GM18861 (cell line): ENCODE measurements around the gene ITGA5.

Experiments
- ATAC-seq: cut with Tn5 transposase; IDR thresholded peaks from one replicate; pipeline ENCODE4 v1.9.1; 2021; ENCODE audit not compliant: unreplicated experiment

Gene ITGA5

GRCh38 chr12:54412786-54413185 is 6.3 kb downstream of the ITGA5 start:
- ATAC-seq = no peak

GRCh38 chr12:54412348-54412747 is 6.7 kb downstream of the ITGA5 start:
- ATAC-seq = no peak

DNA sequence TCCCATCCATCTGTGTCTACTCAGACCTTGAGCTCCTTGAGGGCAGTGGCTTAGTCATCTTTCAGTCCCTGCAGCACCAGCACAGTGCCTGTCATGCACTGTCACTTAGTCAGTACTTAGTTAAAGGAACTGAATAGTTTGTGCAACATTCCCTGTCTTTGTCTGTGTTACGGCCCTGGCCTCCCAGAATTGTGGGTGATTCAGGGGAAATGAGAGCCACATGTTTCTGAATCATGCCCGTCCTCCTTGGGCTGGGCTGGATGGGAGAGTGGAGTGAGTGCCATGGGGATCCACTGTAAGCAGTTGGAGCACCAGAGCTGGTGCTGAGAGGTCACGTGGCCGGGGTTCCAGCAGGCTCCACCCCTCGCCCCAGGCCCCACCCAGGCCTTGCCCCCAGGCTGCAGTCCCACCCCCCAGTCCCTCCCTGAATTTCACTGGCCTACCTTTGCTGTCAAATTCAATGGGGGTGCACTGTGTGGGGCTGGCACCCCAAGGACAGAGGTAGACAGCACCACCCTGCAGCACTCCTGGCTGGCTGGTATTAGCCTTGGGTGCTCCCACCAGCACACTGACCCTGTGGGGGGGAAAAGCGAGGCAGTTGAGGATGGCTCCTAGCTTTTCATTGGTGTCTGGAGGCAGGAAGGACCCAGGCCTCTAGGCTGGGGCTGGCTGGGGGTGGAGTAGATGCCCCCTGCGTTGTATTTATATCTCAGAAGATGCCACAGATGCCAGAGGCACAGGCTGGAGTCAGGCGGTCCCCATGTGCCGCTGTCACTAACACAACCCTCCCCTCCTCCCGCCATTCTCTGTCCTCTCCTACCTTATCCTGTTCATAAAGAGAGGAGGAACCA is 7.5 kb downstream of the ITGA5 start:
- no peak for ATAC-seq

DNA sequence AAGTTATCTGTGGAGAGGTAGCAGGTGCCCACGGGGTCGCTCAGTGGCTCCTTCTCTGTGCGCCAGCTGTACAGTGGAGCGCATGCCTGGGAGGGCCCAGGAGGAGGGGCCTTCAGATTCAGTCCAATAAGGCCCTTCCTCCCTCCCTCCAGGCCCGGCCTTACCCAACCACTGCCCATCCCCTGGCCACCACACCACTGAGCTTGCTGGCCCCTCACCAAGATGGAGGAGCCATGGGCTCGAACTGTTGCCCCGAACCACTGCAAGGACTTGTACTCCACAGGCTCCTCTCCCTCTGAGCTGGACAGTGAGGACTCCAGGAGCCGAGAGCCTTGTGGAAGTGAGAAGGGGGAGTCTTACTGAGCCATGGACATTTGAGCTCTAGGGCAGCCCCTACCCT is 9.8 kb downstream of the ITGA5 start:
- ATAC-seq = no peak

GRCh38 chr12:54407183-54407905 is 11.7 kb downstream of the ITGA5 start:
- no peak for ATAC-seq

- ATAC-seq = no peak
Measured at GRCh38 chr12:54405573-54405972, 13.5 kb downstream of the ITGA5 start.

DNA sequence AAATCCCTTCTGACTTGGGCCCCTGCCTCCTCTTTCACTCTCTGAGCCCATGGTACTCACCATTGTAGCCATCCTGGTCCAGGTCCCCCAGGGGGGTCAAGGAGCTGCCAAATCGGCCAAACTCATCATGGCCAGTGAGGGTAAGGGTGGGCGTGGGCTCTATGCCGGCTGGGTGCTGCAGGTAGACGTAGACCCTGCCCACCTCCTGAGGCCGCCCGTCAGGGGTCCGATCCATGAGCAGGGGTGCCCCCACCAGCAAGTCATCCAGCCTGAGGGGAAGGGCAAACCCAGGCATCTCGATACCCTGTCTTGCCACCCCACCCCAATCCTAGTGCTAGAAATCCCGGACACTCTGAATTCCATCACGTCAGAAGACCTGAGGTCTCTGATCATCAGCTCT is 14.0 kb downstream of the ITGA5 start:
- no peak for ATAC-seq

DNA sequence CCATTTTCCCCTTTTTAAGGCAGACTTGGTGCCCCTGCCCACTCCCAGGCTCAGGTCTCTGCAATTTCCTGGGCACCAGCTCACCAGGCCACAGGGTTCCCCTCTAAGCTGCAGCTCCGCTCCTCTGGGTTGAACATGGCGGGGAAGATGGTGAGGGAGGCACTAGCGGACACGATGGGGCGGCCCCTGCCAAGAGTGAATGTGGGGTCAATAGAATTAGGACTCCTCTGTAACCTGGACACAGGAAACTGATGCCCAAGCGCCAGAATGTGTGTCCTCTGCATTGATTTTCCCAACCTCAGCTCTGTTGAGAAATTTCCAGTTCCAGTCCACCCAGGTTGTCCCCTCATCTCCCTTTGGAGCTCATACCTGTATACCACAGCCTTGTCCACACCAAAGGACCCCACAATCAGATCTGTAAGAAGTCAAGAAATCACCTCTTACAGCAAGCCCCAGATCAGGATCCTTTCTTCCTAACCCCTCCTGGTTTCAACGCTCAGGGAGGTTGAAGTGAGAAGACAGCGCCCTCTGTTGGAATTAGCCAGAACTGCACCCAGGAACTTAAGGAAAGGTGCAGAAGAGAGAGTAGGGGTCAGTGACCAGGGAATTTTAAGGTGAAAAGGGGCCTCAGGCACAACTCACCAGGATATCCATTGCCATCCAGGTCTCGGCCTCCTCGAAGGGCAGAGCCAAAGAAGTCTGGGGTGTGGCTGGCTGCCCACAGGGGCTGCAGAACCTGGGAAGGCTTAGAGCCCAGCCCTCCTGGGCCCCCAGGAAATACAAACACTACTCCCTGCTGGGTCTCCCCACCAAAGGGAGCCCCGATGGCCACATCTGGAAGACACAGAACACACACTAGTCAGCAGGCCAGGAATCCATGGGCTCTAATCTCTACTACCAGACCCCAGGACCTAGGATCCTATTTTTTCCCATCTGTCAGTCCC is 14.7 kb downstream of the ITGA5 start:
- ATAC-seq = no peak

DNA sequence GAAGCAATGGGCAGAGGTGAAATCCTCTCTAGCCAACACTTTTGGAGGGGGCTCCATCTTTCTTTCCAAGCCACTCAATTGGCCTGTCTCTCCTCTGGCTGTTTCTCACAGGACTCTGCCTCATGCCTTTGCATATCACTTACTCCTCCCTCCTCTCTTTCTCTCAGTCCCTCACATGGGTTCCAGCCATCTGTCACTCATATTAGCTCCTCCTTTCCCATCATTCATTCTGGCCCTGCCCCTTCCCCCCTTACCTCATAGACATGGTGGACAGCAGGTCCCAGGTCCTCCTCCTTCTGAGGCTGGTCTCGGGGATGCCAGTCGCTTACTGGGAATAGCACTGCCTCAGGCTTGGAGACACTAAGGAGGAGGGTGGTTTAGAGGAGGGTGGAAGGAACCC is 17.9 kb downstream of the ITGA5 start:
- no peak for ATAC-seq

DNA sequence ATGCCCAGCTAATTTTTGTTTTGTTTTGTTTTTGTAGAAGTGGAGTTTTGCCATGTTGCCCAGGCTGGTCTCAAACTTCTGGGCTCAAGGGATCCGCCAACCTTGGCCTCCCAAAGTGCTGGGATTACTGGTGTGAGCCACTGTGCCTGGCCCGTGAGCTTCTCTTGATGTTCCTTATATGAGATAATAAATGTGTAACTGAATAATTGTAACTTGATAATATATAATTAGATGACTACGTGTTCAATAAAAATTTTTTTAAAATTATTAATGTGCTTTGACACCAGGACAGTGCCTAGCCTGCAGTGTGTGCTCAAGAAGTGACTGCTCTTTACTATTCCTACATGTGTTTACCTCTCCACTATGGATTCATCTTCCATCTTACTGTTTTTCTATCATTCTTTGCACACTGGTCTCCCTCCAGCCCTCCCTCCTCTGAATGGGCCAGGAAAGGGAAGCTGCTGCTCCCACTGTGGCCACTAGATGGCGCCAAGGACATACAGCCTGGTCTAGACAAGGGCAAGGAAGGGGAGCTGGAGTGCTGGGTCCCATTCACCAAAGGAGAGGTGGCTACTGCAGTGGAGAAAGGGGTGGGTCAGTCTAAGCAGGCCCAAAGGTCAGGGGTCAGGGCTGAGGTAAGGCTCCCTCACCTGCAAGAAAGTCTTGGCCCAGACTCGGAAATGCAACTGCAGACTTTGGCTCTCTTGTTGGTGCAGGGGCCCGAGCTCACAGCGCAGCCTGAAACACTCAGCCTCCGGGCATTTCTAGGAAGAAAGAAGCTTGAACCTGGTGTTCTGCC is 19.9 kb downstream of the ITGA5 start:
- no peak for ATAC-seq

- no peak for ATAC-seq
Measured at GRCh38 chr12:54398218-54398617, 20.8 kb downstream of the ITGA5 start.

- ATAC-seq = no peak
Measured at GRCh38 chr12:54397157-54397556, 21.9 kb downstream of the ITGA5 start.

- no peak for ATAC-seq
Measured at GRCh38 chr12:54395545-54395944, 23.5 kb downstream of the ITGA5 start.

- ATAC-seq = no peak
Measured at GRCh38 chr12:54394986-54395385, 24.1 kb downstream of the ITGA5 start.

GRCh38 chr12:54394281-54394719 is 24.8 kb downstream of the ITGA5 start:
- no peak for ATAC-seq

DNA sequence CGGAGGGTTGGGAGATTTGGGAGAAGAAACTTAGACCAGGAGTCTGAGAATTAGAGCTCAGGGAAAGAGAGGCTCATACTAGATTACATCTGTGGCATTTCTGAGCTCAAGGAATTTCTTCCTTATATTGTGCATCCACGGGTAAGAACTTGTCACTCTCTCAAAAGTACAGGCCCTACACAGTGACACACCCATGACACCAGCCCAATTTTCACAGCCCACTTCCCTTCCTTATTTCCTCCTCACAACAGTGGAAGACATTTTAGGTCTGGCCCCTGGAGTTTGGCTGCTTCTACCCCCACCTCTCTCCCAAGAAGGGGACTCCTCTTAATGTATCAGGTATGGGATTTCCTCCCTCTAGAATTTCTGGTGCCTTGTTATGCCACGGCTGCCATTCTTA is 25.3 kb downstream of the ITGA5 start:
- no peak for ATAC-seq

DNA sequence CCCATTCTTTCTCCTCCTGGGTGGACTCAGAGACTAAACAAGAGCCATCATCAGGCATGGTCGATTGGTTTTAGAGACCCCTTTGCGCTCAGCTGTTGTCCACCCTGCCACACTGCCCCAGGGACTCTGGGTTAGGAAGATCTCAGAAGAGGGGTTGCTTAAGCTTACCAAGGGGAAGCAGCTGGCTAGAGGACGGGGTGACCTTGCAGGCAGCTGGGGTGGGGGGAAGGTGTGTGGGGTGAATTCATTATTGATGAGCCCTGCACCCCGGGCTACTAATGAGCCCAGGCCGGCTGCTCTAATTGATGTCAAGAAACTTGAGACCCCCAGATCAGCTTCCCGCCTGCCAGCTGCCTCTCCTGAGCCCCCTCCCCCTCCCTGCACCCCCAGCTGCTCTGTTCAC is 25.9 kb downstream of the ITGA5 start:
- ATAC-seq = no peak

DNA sequence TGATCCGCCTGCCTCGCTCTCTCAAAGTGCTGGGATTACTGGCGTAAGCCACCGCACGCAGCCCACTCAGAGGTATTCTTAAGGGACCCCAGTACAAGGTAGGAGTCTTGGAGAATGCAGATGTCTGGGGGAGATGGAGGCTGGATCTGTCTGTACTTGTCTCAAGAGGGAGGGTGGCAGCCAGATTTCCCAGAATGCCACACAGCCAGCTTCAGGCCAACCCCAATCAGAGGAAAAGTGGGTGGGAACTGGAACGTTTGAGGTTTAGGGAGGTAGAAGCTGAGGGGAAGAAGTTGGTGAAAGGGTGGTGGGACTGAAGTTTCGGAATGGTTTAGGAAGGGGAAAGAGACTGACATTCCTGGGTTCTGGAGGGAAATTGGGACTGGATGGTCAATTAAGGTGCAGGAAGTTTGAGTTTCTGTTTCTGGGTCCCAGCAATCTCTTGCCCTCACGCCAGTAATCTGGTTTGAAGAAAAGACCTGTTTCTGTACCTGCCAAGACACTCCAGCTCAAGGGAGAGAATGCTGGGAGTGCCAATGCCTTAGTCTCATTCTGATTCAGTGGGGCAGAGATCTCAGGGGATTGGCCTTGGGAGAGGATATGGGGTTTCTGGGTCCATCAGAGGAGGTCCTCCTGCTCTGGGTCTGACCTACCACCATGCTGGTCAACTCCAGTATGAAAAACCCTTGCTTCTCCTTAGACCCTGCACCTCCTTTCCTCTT is 26.4 kb downstream of the ITGA5 start:
- ATAC-seq = no peak

GRCh38 chr12:54390668-54391551 is 28.2 kb downstream of the ITGA5 start:
- no peak for ATAC-seq
